ENCODE measurements around the gene ITPKA.

GRCh38 chr15:41505776-41506175 is 12.1 kb downstream of the ITPKA start:
- TF ChIP-seq CTCF (IDR thresholded peaks at IDR 0.05) (no peak), ZFX (IDR thresholded peaks at IDR 0.05; ENCODE audit: borderline replicate concordance) (no peak)

All from 22Rv1 (cell line).